Activated B cell treated with CpG ODN at 0.5 μM for 24 hours (primary cell): Measurements from ENCODE around the gene GRIK3. TPM values are rescaled to one million over a fixed set of nuclear protein-coding genes. Genes with fewer than 3 reads are reported as not detected.

Source experiments
- ATAC-seq: fragments of 200-7000 bp; cut with Tn5 transposase; one replicate; pipeline ENCODE4 v1.10.0; 2021; ENCODE audit warnings: low read depth, mild to moderate bottlenecking, moderate library complexity
- CTCF ChIA-PET: fragments of 350-600 bp; sonication (Branson Sonifier 250); formaldehyde crosslinking; loops from one replicate; lab custom pipeline; 2021; ENCODE audit warnings: antibody characterized with exemption; lab: Charles Lee
- POLR2A ChIA-PET: fragments of 350-600 bp; sonication (Branson Sonifier 250); formaldehyde crosslinking; loops from one replicate; lab custom pipeline; 2021; ENCODE audit warnings: antibody characterized with exemption; lab: Charles Lee
- DNase-seq: peaks from one replicate; pipeline ENCODE4 v3.0.0; 2022
- H3K27ac Mint-ChIP-seq: one replicate; pipeline ENCODE4 v1.8.0; 2020; ENCODE audit warnings: mixed read lengths
- H3K27me3 Mint-ChIP-seq: one replicate; pipeline ENCODE4 v1.8.0; 2021; ENCODE audit warnings: mixed read lengths
- H3K36me3 Mint-ChIP-seq: one replicate; pipeline ENCODE4 v1.8.0; 2021; ENCODE audit warnings: low read depth, mixed read lengths
- H3K4me1 Mint-ChIP-seq: one replicate; pipeline ENCODE4 v1.8.0; 2021; ENCODE audit warnings: mixed read lengths
- H3K4me3 Mint-ChIP-seq: one replicate; pipeline ENCODE4 v1.8.0; 2020; ENCODE audit warnings: mild to moderate bottlenecking, mixed read lengths
- H3K9me3 Mint-ChIP-seq: one replicate; pipeline ENCODE4 v1.8.0; 2020; ENCODE audit warnings: mixed read lengths
- intact Hi-C: fragments of 100-400 bp; cut with micrococcal nuclease; formaldehyde crosslinking; loops from one replicate; pipeline ENCODE4 v1.15.1; 2024
- total RNA-seq: library from RNA; stranded (reverse); gene quantifications from 2 replicates; pipeline ENCODE4 v1.2.3, GENCODE V29; 2022
- TF ChIP-seq, protein P1 (sequence below): fragments of 200-600 bp; IDR thresholded peaks from one replicate; pipeline ENCODE4 v1.8.0; 2022; ENCODE audit warnings: antibody characterized with exemption, mild to moderate bottlenecking

The GRIK3 gene
- total RNA-seq, 1 donor from 2014 or later = 0.35 TPM

DNA sequence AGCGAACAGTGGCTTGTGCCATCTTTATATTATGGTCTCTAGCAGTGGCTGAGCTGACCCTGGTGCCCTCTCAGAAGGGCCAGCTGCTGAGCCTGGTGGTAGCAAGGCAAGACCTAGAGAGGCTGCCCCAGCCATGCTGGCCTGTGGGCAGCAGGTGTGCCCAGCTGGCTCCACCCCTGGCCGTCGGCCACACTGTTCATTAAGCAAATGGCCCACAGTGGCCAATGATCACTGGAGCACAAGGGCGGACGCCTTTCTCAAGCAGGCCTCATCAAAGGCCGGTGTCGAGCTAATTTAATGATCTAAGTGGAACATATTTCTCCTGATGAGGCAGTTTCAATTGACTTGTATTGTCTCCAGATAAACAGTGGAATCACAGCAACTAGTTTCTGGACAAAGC lies 89.4 kb downstream of the GRIK3 start:
- DNase-seq (no peak), ATAC-seq (no peak)
- TF ChIP-seq, protein P1, sequence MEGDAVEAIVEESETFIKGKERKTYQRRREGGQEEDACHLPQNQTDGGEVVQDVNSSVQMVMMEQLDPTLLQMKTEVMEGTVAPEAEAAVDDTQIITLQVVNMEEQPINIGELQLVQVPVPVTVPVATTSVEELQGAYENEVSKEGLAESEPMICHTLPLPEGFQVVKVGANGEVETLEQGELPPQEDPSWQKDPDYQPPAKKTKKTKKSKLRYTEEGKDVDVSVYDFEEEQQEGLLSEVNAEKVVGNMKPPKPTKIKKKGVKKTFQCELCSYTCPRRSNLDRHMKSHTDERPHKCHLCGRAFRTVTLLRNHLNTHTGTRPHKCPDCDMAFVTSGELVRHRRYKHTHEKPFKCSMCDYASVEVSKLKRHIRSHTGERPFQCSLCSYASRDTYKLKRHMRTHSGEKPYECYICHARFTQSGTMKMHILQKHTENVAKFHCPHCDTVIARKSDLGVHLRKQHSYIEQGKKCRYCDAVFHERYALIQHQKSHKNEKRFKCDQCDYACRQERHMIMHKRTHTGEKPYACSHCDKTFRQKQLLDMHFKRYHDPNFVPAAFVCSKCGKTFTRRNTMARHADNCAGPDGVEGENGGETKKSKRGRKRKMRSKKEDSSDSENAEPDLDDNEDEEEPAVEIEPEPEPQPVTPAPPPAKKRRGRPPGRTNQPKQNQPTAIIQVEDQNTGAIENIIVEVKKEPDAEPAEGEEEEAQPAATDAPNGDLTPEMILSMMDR = no peak
- H3K4me3 Mint-ChIP-seq = no peak overlapping the region
- ChIA-PET POLR2A (no interaction called here), CTCF (no interaction called here)
- intact Hi-C loops = no loop called here
- H3K27ac Mint-ChIP-seq = no peak overlapping the region
- H3K9me3 Mint-ChIP-seq = no peaks in the 10 kb centered on the region
- no peaks in the 10 kb centered on the region for H3K36me3 Mint-ChIP-seq
- H3K27me3 Mint-ChIP-seq = peaks cover 3% of the 10 kb centered on the region
- no peaks in the 10 kb centered on the region for H3K4me1 Mint-ChIP-seq

DNA sequence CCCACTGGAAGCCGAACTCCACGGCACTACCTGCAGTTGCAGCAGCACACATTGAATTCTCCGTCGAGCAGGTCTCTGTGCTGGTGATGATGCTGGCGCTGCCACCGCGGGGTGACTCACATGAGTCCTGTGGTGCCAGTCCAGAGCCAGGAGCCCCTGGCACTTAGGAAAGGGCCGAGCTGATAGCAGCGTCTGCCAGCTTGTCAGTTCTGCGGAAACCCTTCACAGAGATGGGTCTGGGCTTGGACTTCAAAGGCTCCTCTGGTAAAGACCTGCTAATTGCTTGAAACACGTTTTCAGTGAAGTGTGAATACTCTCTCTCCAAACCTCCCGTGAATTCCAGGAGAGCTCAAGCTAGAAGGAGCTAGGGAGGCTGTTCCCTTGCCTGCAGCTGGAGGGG lies 92.2 kb downstream of the GRIK3 start:
- H3K27ac Mint-ChIP-seq = no peak overlapping the region
- CTCF ChIA-PET = no interaction called here
- POLR2A ChIA-PET = no interaction called here
- TF ChIP-seq, protein P1 = no peak
- H3K4me1 Mint-ChIP-seq = no peaks in the 10 kb centered on the region
- no peaks in the 10 kb centered on the region for H3K36me3 Mint-ChIP-seq
- DNase-seq (no peak), ATAC-seq (no peak)
- intact Hi-C loops = no loop called here
- peaks cover 3% of the 10 kb centered on the region for H3K27me3 Mint-ChIP-seq
- H3K4me3 Mint-ChIP-seq = no peak overlapping the region
- H3K9me3 Mint-ChIP-seq = no peaks in the 10 kb centered on the region

DNA sequence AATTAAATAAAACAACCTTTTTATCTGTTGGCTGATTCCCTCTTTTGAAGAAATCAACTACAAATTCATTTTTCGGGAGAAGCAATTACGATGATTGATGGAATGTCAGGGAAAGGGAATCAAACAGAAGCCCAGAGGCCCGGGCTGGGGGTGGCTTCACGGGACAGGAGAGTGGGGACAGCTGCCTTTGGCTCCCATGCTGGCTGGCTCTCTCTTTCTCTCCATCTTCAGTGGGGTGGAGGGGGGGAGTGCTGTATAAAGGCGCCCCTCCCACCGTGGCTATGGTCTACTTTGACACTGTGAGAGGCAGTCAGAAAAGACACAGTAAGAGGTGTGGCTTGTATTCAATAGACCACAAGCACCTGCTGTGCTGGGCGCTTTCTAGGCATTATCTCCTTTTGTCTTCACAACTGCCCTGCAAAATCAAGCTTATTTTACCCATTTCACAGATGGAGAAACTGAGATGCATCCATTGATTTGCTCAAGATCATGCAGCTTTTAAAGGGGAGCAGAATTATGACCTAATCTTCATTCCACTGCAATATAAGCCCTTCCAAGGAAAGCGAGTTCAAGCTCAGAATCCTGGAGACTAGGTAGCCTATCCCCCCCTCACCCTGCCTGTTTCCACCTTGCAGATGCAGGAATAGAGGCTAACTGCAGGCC lies 92.9 kb downstream of the GRIK3 start:
- Mint-ChIP-seq H3K27ac (no peak overlapping the region), H3K36me3 (no peaks in the 10 kb centered on the region), H3K4me3 (no peak overlapping the region), H3K27me3 (peaks cover 8% of the 10 kb centered on the region), H3K9me3 (no peaks in the 10 kb centered on the region), H3K4me1 (no peaks in the 10 kb centered on the region)
- TF ChIP-seq, protein P1 = no peak
- ATAC-seq (no peak), DNase-seq (no peak)
- ChIA-PET POLR2A (no interaction called here), CTCF (no interaction called here)
- intact Hi-C loops = no loop called here

DNA sequence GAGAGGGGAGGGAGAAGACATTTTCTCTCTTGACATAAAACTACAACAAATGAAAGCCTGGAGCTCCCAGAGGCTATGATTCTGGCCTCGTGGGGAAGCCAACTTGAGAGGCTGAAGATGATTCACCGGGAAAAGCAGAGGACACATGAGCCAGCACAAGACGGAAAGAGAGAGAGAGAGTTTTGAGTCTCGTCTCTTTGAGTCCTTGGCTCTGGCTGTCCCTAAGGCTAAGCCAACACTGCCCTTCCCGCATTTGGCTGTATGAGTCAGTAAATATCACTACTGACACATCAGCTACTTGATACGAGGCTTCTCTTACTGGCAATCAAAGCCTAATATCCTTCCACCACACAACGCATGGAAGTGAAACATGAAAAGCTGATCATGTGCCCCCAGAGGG lies 95.5 kb downstream of the GRIK3 start:
- Mint-ChIP-seq H3K27ac (no peak overlapping the region), H3K9me3 (no peaks in the 10 kb centered on the region), H3K4me3 (no peak overlapping the region), H3K4me1 (no peaks in the 10 kb centered on the region), H3K36me3 (no peaks in the 10 kb centered on the region), H3K27me3 (peaks cover 13% of the 10 kb centered on the region)
- TF ChIP-seq, protein P1 = no peak
- POLR2A ChIA-PET = no interaction called here
- ATAC-seq (no peak), DNase-seq (no peak)
- CTCF ChIA-PET = no interaction called here
- intact Hi-C loops = no loop called here

DNA sequence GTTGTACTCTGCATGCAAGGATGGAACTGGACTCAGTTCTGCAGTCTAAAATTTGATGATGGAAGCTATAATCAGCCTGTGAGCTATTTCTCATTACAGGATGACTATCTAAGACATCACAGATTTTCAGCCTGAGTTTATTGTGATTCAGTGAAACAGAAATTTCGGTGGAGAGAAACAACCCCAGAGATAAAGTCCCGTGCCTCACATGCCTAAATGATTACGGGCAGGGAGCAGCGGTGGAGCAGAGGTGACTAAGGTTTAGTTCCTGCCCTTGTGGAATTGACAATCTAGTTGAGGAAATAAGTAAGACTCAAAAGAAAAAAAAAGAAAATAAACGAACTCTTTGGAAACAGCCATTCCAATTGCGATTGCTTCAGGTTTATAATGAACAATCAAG lies 96.9 kb downstream of the GRIK3 start:
- ChIA-PET CTCF (no interaction called here), POLR2A (no interaction called here)
- TF ChIP-seq, protein P1 = no peak
- H3K4me3 Mint-ChIP-seq = no peak overlapping the region
- ATAC-seq = no peak
- DNase-seq = no peak
- H3K27me3 Mint-ChIP-seq = peaks cover 13% of the 10 kb centered on the region
- no peaks in the 10 kb centered on the region for H3K36me3 Mint-ChIP-seq
- H3K27ac Mint-ChIP-seq = no peak overlapping the region
- no peaks in the 10 kb centered on the region for H3K9me3 Mint-ChIP-seq
- intact Hi-C loops = no loop called here
- H3K4me1 Mint-ChIP-seq = no peaks in the 10 kb centered on the region
